ENCODE results near the gene SUB1.

The SUB1 gene

GRCh38 chr5:32601623-32602295 is 16.4 kb downstream of the SUB1 start:
- H2BK12ac ChIP-seq (ENCODE audit: low read length) = no peak overlapping the region
- H3K4me3 ChIP-seq (ENCODE audit: low read depth, low read length) = no peak overlapping the region
- H3K14ac ChIP-seq (ENCODE audit: low read length) = no peak overlapping the region
- no peak overlapping the region for H4K91ac ChIP-seq (ENCODE audit: low read depth, low read length)
- H3K4me1 ChIP-seq (ENCODE audit: control insufficient read depth in 1 of 2, insufficient read depth in 2 of 2, low read length in 2 of 2) = no peaks in the 10 kb centered on the region
- H4K12ac ChIP-seq (ENCODE audit: low read depth, low read length) = no peak overlapping the region
- DNase-seq = no peak
- H3K9me3 ChIP-seq (ENCODE audit: insufficient read depth, low read depth, low read length) = no peaks in the 10 kb centered on the region
- H4K8ac ChIP-seq (ENCODE audit: low read depth, low read length) = no peak overlapping the region
- no peak overlapping the region for H3K23ac ChIP-seq (ENCODE audit: low read length)
- no peak overlapping the region for H3K9ac ChIP-seq (ENCODE audit: low read length)
- H2AFZ ChIP-seq (ENCODE audit: insufficient read depth, low read length, poor library complexity) = no peak overlapping the region
- H3K79me1 ChIP-seq (ENCODE audit: low read length) = no peaks in the 10 kb centered on the region
- no peak overlapping the region for H2BK120ac ChIP-seq (ENCODE audit: insufficient read depth, low read length, poor library complexity)
- no peak overlapping the region for H2BK5ac ChIP-seq (ENCODE audit: low read depth, low read length, poor library complexity)
- H3K4me2 ChIP-seq (ENCODE audit: low read length) = no peak overlapping the region
- H2AK5ac ChIP-seq (ENCODE audit: low read length) = no peak overlapping the region
- no peak overlapping the region for H3K18ac ChIP-seq (ENCODE audit: low read length)
- H3K4ac ChIP-seq (ENCODE audit: low read depth, low read length) = no peak overlapping the region
- H3K79me2 ChIP-seq (ENCODE audit: control insufficient read depth, insufficient read depth, low read length, poor library complexity) = no peaks in the 10 kb centered on the region
- no peaks in the 10 kb centered on the region for H3K27me3 ChIP-seq (ENCODE audit: insufficient read depth, low read length)
- H3K27ac ChIP-seq (ENCODE audit: low read depth, low read length) = no peak overlapping the region
- peaks cover 3 to 4% of the 10 kb centered on the region in 2 experiments for H3K36me3 ChIP-seq (ENCODE audit: control insufficient read depth in 1 of 2, insufficient read depth in 2 of 2, low read length in 2 of 2)
- WGBS (ENCODE audit: extremely low coverage, insufficient coverage, insufficient read length) = no CpG with 5 or more reads among the region's 1 CpG

GRCh38 chr5:32602906-32603305 is 17.5 kb downstream of the SUB1 start:
- Histone ChIP-seq H4K91ac (ENCODE audit: low read depth, low read length) (no peak overlapping the region), H3K79me2 (ENCODE audit: control insufficient read depth, insufficient read depth, low read length, poor library complexity) (no peaks in the 10 kb centered on the region), H3K36me3 (ENCODE audit: control insufficient read depth in 1 of 2, insufficient read depth in 2 of 2, low read length in 2 of 2) (peaks cover 3 to 4% of the 10 kb centered on the region in 2 experiments), H3K4me2 (ENCODE audit: low read length) (no peak overlapping the region), H4K8ac (ENCODE audit: low read depth, low read length) (no peak overlapping the region), H3K18ac (ENCODE audit: low read length) (no peak overlapping the region), H3K27ac (ENCODE audit: low read depth, low read length) (no peak overlapping the region), H2BK12ac (ENCODE audit: low read length) (no peak overlapping the region), H4K12ac (ENCODE audit: low read depth, low read length) (no peak overlapping the region), H2BK5ac (ENCODE audit: low read depth, low read length, poor library complexity) (no peak overlapping the region), H3K4me1 (ENCODE audit: control insufficient read depth in 1 of 2, insufficient read depth in 2 of 2, low read length in 2 of 2) (no peaks in the 10 kb centered on the region), H3K9me3 (ENCODE audit: insufficient read depth, low read depth, low read length) (no peaks in the 10 kb centered on the region), H3K4ac (ENCODE audit: low read depth, low read length) (no peak overlapping the region), H3K27me3 (ENCODE audit: insufficient read depth, low read length) (no peaks in the 10 kb centered on the region), H3K9ac (ENCODE audit: low read length) (no peak overlapping the region), H3K23ac (ENCODE audit: low read length) (no peak overlapping the region), H3K14ac (ENCODE audit: low read length) (no peak overlapping the region), H3K79me1 (ENCODE audit: low read length) (no peaks in the 10 kb centered on the region), H2BK120ac (ENCODE audit: insufficient read depth, low read length, poor library complexity) (no peak overlapping the region), H3K4me3 (ENCODE audit: low read depth, low read length) (no peak overlapping the region), H2AK5ac (ENCODE audit: low read length) (no peak overlapping the region), H2AFZ (ENCODE audit: insufficient read depth, low read length, poor library complexity) (no peak overlapping the region)
- no peak for DNase-seq
- WGBS (ENCODE audit: extremely low coverage, insufficient coverage, insufficient read length) = no CpG with 5 or more reads among the region's 2 CpGs

- no peak for DNase-seq
- no peak overlapping the region for H3K4me3 ChIP-seq (ENCODE audit: low read depth, low read length)
- H4K91ac ChIP-seq (ENCODE audit: low read depth, low read length) = no peak overlapping the region
- H2BK12ac ChIP-seq (ENCODE audit: low read length) = no peak overlapping the region
- no peak overlapping the region for H3K14ac ChIP-seq (ENCODE audit: low read length)
- H3K79me1 ChIP-seq (ENCODE audit: low read length) = no peaks in the 10 kb centered on the region
- H3K27ac ChIP-seq (ENCODE audit: low read depth, low read length) = no peak overlapping the region
- H2BK120ac ChIP-seq (ENCODE audit: insufficient read depth, low read length, poor library complexity) = no peak overlapping the region
- no CpG with 5 or more reads among the region's 4 CpGs for WGBS (ENCODE audit: extremely low coverage, insufficient coverage, insufficient read length)
- no peak overlapping the region for H2BK5ac ChIP-seq (ENCODE audit: low read depth, low read length, poor library complexity)
- no peak overlapping the region for H2AFZ ChIP-seq (ENCODE audit: insufficient read depth, low read length, poor library complexity)
- no peak overlapping the region for H3K4ac ChIP-seq (ENCODE audit: low read depth, low read length)
- no peak overlapping the region for H4K12ac ChIP-seq (ENCODE audit: low read depth, low read length)
- H3K9me3 ChIP-seq (ENCODE audit: insufficient read depth, low read depth, low read length) = no peaks in the 10 kb centered on the region
- H3K79me2 ChIP-seq (ENCODE audit: control insufficient read depth, insufficient read depth, low read length, poor library complexity) = no peaks in the 10 kb centered on the region
- H3K27me3 ChIP-seq (ENCODE audit: insufficient read depth, low read length) = no peaks in the 10 kb centered on the region
- no peak overlapping the region for H3K18ac ChIP-seq (ENCODE audit: low read length)
- H3K4me2 ChIP-seq (ENCODE audit: low read length) = no peak overlapping the region
- no peak overlapping the region for H4K8ac ChIP-seq (ENCODE audit: low read depth, low read length)
- H2AK5ac ChIP-seq (ENCODE audit: low read length) = no peak overlapping the region
- H3K9ac ChIP-seq (ENCODE audit: low read length) = no peak overlapping the region
- H3K4me1 ChIP-seq (ENCODE audit: control insufficient read depth in 1 of 2, insufficient read depth in 2 of 2, low read length in 2 of 2) = no peaks in the 10 kb centered on the region
- H3K36me3 ChIP-seq (ENCODE audit: control insufficient read depth in 1 of 2, insufficient read depth in 2 of 2, low read length in 2 of 2) = peaks cover 2 to 4% of the 10 kb centered on the region in 2 experiments
- no peak overlapping the region for H3K23ac ChIP-seq (ENCODE audit: low read length)
These were observed 19.7 kb downstream of the SUB1 start for GRCh38 chr5:32604800-32605765.

GRCh38 chr5:32605766-32606152 is 20.4 kb downstream of the SUB1 start:
- no peaks in the 10 kb centered on the region for H3K9me3 ChIP-seq (ENCODE audit: insufficient read depth, low read depth, low read length)
- no peak overlapping the region for H2BK12ac ChIP-seq (ENCODE audit: low read length)
- H3K79me1 ChIP-seq (ENCODE audit: low read length) = no peaks in the 10 kb centered on the region
- H2AFZ ChIP-seq (ENCODE audit: insufficient read depth, low read length, poor library complexity) = no peak overlapping the region
- peaks cover 2 to 4% of the 10 kb centered on the region in 2 experiments for H3K36me3 ChIP-seq (ENCODE audit: control insufficient read depth in 1 of 2, insufficient read depth in 2 of 2, low read length in 2 of 2)
- H3K18ac ChIP-seq (ENCODE audit: low read length) = no peak overlapping the region
- H3K79me2 ChIP-seq (ENCODE audit: control insufficient read depth, insufficient read depth, low read length, poor library complexity) = no peaks in the 10 kb centered on the region
- no peaks in the 10 kb centered on the region for H3K4me1 ChIP-seq (ENCODE audit: control insufficient read depth in 1 of 2, insufficient read depth in 2 of 2, low read length in 2 of 2)
- no peak overlapping the region for H3K27ac ChIP-seq (ENCODE audit: low read depth, low read length)
- H3K27me3 ChIP-seq (ENCODE audit: insufficient read depth, low read length) = no peaks in the 10 kb centered on the region
- no peak overlapping the region for H4K12ac ChIP-seq (ENCODE audit: low read depth, low read length)
- no peak overlapping the region for H3K23ac ChIP-seq (ENCODE audit: low read length)
- H3K9ac ChIP-seq (ENCODE audit: low read length) = no peak overlapping the region
- WGBS (ENCODE audit: extremely low coverage, insufficient coverage, insufficient read length) = no CpG with 5 or more reads among the region's 2 CpGs
- H3K14ac ChIP-seq (ENCODE audit: low read length) = no peak overlapping the region
- H2BK5ac ChIP-seq (ENCODE audit: low read depth, low read length, poor library complexity) = no peak overlapping the region
- H3K4ac ChIP-seq (ENCODE audit: low read depth, low read length) = no peak overlapping the region
- H2AK5ac ChIP-seq (ENCODE audit: low read length) = no peak overlapping the region
- H3K4me2 ChIP-seq (ENCODE audit: low read length) = no peak overlapping the region
- no peak overlapping the region for H4K91ac ChIP-seq (ENCODE audit: low read depth, low read length)
- no peak overlapping the region for H2BK120ac ChIP-seq (ENCODE audit: insufficient read depth, low read length, poor library complexity)
- no peak overlapping the region for H3K4me3 ChIP-seq (ENCODE audit: low read depth, low read length)
- no peak for DNase-seq
- H4K8ac ChIP-seq (ENCODE audit: low read depth, low read length) = no peak overlapping the region

Data from trophoblast cell (in vitro differentiated cells and primary cell).